Measurements from ENCODE around the gene ZNF544. TPM values are rescaled to one million over a fixed set of nuclear protein-coding genes. Genes with fewer than 3 reads are reported as not detected.
A peak's percentile ranks its signal among the peaks of the same experiment; 100 is the strongest.

Gene ZNF544
- total RNA-seq, 3 donors from 2014 or later, result 12.1 to 30.5 (median 27.6) TPM

DNA sequence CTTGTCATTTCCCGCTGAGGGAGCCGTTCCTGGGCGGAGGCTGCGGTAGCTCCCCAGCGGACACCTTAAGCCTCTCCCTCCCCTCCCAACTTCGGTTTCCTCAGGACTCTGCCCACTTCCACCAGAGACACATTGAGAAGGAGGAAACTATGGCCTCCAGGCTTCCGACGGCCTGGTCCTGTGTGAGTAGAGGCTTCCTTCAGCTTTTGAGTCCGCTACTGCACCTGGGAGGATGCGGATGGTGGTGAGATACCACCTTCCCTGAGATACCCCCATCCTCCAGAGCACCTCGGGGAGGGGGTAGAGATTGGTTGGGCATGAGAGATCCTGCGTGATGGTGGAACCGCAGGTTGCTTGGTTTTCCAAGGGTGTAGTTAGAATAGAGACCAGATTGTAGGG is 44.9 kb upstream of the ZNF544 start:
- H3K4me3 ChIP-seq, result peak overlapping the region; percentile 80
- ATAC-seq (no peak), DNase-seq (no peak)
- intact Hi-C loops (cut with DNase I, micrococcal nuclease), result no loop called here
- no peaks in the 10 kb centered on the region for H3K4me1 ChIP-seq (ENCODE audit: low read depth)
- H3K9me3 ChIP-seq, result peaks cover 88% of the 10 kb centered on the region
- TF ChIP-seq, protein P1, sequence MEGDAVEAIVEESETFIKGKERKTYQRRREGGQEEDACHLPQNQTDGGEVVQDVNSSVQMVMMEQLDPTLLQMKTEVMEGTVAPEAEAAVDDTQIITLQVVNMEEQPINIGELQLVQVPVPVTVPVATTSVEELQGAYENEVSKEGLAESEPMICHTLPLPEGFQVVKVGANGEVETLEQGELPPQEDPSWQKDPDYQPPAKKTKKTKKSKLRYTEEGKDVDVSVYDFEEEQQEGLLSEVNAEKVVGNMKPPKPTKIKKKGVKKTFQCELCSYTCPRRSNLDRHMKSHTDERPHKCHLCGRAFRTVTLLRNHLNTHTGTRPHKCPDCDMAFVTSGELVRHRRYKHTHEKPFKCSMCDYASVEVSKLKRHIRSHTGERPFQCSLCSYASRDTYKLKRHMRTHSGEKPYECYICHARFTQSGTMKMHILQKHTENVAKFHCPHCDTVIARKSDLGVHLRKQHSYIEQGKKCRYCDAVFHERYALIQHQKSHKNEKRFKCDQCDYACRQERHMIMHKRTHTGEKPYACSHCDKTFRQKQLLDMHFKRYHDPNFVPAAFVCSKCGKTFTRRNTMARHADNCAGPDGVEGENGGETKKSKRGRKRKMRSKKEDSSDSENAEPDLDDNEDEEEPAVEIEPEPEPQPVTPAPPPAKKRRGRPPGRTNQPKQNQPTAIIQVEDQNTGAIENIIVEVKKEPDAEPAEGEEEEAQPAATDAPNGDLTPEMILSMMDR (IDR thresholded peaks at IDR 0.05), result no peak
- no peaks in the 10 kb centered on the region for H3K36me3 ChIP-seq (ENCODE audit: low read depth)

DNA sequence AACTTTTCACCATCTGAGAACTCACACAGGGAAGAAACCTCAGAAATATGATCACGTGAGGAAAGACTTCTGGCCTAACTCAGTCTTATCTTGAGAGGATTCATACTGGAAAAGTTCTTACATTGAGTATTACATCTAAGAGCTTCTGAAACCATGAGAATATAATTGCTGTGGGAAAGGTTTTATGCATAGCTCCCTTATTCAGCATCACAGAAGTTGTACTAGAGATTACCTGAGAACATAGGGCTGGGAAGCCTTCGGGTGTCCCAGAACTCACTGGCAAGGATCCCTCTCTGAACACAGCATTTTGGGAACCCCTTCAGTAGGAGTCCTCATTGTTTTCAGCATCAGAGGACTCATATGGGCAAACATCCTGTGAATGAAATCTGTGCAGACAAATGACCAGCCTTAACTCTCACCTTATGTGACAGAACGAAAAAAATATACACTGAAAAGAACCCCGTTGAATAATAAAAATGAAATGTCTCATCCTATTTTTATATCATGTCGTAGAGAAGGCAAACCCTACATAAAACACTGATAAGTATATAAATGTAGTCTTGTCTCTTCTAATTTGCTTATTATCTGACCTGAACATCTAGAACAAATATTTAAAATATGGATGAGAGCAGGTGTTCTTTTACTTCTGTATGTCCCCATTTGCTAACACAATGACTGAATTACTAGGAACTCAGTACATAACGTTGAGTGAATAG is 31.7 kb upstream of the ZNF544 start:
- TF ChIP-seq, protein P1 (IDR thresholded peaks at IDR 0.05), result no peak
- Histone ChIP-seq H3K9me3 (peaks cover 100% of the 10 kb centered on the region), H3K4me1 (ENCODE audit: low read depth) (no peaks in the 10 kb centered on the region), H3K4me3 (no peak overlapping the region), H3K36me3 (ENCODE audit: low read depth) (peaks cover 13% of the 10 kb centered on the region)
- ATAC-seq (no peak), DNase-seq (no peak)
- intact Hi-C loops (cut with DNase I, micrococcal nuclease), result no loop called here

DNA sequence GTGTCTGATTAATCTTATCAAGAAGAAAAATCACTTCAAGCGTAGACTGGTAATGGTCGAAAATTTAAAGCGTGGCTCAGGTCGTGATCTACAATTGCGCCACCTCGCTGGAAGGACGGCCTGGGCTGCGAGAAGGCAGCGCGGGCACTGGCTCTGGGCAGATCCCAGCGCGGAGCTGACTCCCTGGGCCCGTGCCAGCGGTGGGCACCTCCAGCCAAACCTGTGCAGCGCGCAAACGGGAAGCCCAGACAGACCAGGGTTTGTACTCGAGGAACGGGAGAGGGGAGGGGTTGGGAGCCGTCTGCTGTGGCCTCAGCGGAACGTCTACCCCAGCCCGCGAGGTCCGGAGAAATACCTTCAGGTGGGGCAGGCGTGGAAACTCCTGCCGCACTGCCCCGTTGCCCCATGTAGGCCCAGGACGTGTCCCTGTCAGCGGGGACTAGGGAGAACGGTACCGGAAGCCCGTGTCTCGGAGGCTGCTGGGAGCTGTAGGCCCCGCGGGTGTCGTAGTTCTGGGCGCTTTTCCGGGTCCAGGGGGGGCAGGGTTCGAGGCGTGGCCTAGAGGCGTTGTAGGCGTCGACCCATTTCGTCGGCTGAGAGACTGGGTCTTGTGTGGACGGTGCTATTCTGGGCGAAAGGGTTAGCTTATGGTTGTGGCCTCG is 24.8 kb upstream of the ZNF544 start:
- DNase-seq (no peak), ATAC-seq (no peak)
- Histone ChIP-seq H3K4me3 (no peak overlapping the region), H3K9me3 (peaks cover 100% of the 10 kb centered on the region), H3K36me3 (ENCODE audit: low read depth) (peaks cover 31% of the 10 kb centered on the region), H3K4me1 (ENCODE audit: low read depth) (no peaks in the 10 kb centered on the region)
- TF ChIP-seq, protein P1 (IDR thresholded peaks at IDR 0.05), result no peak
- intact Hi-C loops (cut with DNase I, micrococcal nuclease), result no loop called here

DNA sequence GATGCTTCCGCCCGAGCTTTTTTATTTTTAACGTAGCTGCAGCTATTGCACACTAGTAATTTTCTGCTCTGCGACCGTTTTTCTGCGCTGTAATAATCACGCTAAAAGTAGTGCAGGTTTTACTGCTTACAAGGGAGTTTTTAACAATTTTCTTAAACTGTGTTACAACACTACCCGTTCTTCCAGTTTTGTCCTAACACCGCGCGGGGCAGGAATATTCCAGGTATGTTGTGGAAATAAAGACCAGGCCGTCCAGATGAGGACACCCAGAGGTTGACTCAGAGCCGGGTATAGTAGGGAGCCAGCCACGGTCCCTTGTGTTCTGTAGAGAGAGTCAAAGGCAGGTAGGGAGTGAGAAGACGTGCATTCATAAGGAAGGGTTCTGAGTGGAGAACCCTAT is 24.1 kb upstream of the ZNF544 start:
- Histone ChIP-seq H3K36me3 (ENCODE audit: low read depth) (peaks cover 36% of the 10 kb centered on the region), H3K4me3 (no peak overlapping the region), H3K9me3 (peaks cover 100% of the 10 kb centered on the region), H3K4me1 (ENCODE audit: low read depth) (no peaks in the 10 kb centered on the region)
- DNase-seq, result no peak
- TF ChIP-seq, protein P1 (IDR thresholded peaks at IDR 0.05), result no peak
- intact Hi-C loops (cut with DNase I, micrococcal nuclease), result no loop called here
- ATAC-seq, result no peak

DNA sequence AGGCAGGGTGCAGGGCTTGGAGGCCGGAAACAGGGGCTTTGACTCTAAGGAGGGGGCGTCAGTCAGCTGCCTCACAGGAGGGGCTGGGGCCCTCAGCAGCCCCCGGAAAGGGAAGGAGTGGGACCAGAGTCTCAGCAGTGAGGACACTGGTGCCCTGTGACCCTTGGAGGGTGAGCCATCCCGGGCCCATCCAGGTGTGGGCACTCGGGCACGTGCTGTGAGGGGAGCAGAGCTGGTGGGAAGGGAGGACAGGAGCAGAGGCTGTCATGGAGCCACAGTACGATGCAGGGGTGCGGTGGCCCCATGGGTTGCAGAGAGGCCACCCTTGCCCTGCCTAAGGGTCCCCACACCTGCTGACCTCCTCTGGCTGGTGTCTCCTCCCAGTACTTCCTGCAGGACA is 19.1 kb upstream of the ZNF544 start:
- ATAC-seq, result no peak
- no peak for DNase-seq
- intact Hi-C loops (cut with DNase I, micrococcal nuclease), result no loop called here
- Histone ChIP-seq H3K9me3 (peaks cover 100% of the 10 kb centered on the region), H3K36me3 (ENCODE audit: low read depth) (peaks cover 59% of the 10 kb centered on the region), H3K4me1 (ENCODE audit: low read depth) (no peaks in the 10 kb centered on the region), H3K4me3 (no peak overlapping the region)
- TF ChIP-seq, protein P1 (IDR thresholded peaks at IDR 0.05), result no peak

All from mucosa of descending colon (tissue), 3 donors.